Measurements from ENCODE around the gene ABHD11.

ABHD11 gene

DNA sequence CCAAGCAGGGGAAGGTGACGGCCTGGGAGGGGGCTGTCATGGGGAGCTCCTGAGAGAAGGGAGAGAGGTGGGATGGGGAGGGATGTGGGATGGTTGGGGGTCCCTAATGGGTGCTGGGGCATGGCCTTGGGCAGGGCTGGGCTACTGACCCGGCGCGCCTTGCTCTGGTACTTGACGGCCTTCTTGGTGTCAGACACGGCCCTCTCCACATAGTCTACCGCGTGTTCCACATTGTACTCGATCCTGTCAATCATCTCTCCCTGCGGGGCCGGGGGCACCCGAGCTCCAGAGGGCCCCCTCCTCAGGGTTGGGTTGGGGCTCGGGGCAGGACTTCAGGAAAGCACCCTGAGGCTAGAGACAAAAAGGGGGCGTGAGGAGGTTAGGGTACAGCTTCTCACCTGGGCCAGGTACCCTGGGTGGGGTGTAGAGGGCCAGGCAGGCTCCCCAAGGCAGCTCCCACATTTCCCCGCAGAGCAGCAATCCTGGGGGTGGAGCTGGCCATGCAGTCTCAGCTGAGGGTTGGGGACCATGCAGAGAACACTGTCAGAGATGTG is 37.9 kb downstream of the ABHD11 start:
- no peak for DNase-seq

DNA sequence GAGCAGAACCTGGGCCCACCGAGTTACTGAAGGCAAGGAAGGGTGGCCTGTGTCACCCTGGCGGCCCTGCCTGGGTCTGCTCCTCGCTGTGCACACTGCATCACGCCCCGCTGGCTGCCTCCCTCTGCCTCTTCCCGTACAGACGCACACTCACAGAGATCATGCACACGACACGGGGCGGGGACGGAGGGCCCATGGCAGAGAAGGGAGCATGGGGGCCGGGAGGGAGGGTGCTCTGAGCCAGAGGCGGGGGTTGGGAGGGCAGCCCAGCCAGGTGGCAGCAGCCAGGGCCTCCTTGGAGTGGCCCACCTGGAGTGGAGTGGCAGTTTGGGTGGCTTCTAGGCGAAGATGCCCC is 38.6 kb downstream of the ABHD11 start:
- no peak for DNase-seq

DNA sequence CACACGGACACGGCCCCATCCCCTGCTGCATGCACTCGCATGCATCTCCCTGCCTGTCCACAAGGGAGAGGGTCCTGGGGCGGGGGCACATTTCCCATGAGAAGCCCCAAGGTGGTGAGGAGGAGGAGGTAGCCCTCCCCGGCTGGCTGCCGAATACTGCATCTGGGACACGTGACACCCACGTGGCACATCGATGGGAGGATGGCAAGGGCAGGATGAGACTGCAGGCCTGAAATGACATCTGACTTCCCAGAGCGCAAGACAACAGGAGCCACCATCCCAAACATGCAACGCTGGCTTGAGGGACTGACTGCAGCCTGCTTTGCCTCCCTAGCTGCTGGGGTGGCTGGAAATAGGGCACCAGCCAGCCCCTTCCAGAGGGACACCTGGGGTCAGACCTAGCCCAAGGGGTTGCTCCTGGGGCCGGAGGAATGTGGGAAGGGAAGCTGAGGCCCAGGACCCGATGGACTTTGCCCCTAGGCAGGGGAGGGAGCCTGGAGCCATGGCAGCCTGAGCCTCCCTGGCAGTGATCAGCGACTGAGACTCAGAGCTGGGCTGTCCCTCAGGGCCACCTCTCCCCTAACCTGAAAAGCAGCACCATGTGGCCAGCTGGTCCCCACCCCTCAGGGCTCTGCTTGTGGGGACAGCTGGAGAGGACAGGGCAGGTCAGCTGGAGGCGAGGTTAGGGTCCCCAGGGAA is 39.1 kb downstream of the ABHD11 start:
- no peak for DNase-seq

DNA sequence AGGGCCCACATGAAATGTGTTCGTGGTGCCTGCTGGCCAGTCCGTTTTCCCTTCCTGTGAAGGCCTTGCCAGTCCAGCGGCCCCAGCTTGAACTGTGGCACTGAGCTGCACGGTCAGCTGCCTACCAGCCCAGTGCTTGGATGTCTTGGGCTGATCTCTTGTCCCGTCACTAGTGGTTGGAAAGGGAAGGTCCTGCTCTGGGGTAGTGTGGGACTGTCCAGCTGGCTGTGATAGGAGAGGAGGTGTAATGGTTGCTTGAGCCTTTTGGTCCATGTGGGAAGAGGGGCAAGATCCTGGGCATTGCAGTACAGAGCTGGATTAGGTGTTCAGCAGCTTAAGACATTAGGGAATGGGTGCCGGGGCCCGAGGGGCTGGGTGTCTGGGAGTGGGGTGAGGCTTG is 40.2 kb downstream of the ABHD11 start:
- DNase-seq, result no peak

DNA sequence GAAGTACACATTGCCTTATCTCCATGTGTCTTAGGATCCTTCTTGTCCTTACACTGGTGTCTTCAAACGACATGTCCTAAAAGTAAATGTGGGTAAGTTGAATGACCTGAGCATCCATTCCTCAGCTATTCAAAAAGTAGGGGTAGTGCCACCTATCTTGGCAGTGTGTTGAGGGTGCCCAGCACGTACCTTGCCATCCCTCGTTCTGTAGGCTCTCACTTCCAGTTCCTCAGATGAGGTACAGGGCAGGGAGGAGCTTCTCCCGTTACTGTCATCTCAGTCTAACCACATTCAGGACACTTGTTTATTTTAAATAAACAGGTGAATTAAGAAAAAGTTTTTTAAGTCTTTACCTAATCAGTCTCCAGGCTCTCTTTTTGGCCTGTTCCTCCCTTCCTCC is 42.2 kb downstream of the ABHD11 start:
- DNase-seq, result no peak

DNA sequence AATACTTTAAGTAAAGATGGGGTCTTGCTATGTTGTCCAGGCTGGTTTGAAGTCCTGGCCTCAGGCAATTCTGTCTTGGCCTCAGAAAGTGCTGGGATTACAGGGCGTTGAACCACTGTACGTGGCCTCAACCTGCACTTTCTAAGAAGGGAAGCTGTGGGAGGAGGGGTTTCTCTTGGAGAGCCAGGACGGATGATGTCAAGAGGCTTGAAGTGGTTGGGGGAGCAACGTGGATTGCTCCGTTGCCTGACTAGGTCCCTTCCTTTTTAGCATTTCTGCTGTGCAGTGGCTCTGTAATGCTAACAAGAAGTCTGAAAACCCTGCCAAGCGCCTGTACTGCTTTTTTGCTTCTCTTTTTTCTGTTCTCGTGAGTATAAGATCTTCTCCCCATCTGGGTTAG is 48.0 kb downstream of the ABHD11 start:
- DNase-seq, result no peak

DNA sequence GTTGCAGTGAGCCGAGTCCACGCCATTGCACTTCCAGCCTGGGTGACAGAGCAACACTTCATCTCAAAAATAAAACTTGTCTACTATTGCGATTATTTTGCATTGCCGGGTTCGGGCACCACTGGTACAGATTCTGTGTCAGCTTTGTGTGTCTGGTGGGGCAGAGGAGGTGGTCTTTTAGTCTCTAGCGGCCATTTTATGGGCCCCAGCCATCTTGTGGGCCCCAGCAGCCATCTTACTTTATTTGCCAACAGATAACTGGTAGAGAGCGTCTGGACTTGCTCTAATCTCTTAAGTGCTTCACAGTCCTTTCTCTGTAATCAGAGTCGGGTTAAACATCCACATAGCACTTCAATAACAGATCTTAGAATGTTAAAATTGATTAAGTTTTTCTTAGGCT is 50.3 kb downstream of the ABHD11 start:
- no peak for DNase-seq

Measured in activated CD4-positive, CD25-positive, alpha-beta regulatory T cell treated with anti-CD3 and anti-CD28 coated beads, Interleukin-2, amount 50 U/mL, for 72 hours (primary cell).